HG03064 (cell line): Measurements from ENCODE around the gene CACNA1H.

ENCODE experiments used
- ATAC-seq: cut with Tn5 transposase; IDR thresholded peaks from one replicate; pipeline ENCODE4 v1.9.1; 2021; ENCODE audit warnings: low read depth; ENCODE audit not compliant: unreplicated experiment

CACNA1H gene

DNA sequence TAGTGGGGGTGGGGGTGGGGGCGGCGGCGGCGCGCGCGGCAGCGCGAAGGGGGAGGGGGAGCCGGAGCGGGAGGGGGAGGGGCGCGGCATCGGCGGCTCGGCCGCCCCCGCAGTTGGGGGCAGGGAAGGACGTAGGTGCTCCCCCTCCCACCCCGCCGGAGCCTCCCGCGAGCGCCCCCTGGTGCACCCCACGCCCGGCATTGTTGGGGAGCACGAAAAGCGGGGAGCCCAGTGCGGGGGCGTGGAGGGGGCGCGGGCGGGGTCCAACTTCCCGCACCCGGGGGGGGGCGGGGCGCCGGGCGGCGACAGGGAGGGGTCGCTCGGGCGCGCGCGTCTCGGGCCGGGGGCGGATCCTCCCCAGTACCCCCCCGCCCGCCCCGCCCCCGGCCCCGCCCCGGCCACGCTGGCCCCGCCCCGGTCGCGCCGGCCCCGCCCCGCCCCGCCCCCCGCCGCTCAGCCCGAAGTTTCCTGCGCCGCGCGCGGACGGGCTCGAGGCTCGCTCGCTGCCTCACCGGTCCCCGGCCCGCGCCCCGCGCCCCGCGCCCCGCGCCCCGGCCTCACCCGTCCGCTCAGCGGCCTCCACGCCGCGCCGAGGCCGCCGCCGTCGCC is at the start of gene CACNA1H:
Gene CACNA1H, plus strand, starts transcription at position 456 of the 609 bp plus-strand sequence. CDS start 632 bp downstream, outside the sequence.
- no peak for ATAC-seq

DNA sequence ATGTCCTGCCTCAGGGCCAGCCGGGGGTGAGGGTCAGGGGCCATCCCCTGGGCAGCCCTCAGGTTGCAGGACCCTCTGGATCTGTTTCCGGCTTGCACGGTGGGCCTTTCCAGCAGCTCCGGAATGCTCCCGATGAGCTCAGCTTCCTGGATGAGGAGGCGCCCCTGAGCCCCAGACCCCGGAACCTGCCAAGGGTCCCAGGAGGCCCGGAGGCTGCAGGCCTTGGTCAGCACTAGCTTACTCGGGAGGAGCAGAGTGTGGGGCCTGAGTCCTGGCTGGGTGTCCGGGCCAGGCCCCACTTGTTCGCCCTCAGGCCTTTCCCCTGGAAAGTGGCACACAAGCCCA is 49.3 kb upstream of the CACNA1H start:
- no peak for ATAC-seq

- no peak for ATAC-seq
Measured at GRCh38 chr16:1105888-1106620, 46.9 kb upstream of the CACNA1H start.

DNA sequence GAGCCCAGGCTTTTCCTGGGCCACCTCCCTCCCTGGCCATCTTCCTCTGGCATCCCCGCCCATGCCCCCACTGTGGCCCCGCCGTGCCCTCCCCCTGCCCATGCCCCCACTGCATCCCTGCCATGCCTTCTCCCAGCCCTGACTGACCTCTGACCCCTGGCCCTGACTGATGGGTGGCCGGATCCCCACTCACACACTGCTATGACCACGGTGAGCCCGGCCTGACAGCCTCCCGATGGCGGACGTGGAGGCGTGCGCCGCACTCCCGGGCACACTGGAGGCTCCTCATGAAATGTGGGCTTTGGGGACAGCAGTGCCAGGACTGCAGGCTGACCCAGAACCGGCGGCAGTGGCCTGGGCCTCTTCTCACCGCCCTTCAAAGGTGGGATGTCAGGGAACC is 46.2 kb upstream of the CACNA1H start:
- ATAC-seq, result no peak

DNA sequence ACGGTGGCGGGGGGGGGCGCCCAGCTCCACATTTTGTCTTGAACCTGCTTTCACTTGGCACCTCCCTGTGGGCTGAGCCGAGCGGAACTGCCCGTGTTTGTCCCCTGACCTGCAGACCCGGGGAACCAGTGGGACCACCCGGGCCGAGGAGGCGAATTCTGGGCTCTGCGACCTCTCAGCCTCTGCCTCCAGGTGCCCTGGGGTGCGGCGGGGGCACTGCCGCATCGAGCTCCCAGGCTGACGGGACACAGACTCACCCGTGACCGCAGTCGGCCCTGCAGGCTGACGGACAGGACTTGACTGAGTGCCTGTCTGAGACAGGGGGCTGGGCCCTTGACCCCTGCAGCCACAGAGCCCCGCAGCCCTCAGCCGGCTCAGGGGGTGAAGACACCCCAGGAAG is 45.8 kb upstream of the CACNA1H start:
- ATAC-seq, result no peak

GRCh38 chr16:1107731-1108130 is 45.2 kb upstream of the CACNA1H start:
- ATAC-seq, result no peak

GRCh38 chr16:1108299-1109252 is 44.3 kb upstream of the CACNA1H start:
- no peak for ATAC-seq

DNA sequence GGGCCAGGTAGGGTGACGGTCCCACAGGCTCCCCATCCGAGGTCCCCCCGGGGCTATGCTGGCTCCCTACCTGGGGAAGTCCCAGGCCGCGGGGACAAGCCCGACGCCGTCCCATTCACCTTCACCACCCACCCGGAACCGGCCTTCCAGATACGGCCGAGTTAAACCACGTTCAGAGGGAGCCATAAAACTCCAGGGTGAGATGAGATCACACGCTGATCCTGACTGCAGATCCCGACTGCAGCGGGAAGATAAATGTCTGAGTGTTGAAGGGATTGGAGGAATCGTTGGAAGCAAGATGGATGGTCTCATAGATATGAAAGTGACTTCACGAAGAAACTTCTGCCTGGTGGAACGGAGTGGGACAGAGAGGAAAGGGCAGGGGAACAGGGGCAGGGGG is 43.3 kb upstream of the CACNA1H start:
- ATAC-seq, result no peak

DNA sequence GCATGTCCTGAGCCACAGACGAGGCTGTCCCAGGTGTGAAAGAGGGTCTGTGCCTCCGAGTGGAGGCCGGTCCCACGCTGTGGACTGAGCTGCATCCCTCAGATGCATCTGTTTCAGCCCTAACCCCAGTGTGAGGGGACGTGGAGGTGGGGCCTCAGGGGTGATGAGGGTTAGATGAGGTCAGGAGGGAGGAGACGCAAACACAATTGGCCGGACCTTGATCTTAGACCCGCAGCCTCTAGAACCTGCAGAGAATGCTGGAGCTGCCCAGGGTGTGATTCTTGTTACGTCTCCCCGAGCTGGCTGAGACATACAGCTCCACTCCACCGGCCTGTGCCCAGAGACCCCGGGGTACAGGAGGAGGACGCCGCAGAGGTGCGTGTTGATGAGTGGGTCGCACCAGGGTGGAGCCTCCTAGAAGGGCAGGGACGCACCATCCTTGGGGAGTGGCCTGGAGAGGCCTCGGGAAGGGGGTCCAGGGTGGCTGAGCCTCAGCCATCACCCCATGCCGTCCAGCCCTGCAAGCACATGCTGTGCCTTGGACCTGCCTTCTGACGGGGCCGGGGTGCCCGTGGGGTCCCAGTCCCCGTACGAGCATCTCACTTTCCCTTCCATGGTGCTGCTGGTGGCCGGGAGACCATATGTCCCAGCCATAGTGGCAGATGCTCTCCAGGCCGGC is 40.3 kb upstream of the CACNA1H start:
- no peak for ATAC-seq

DNA sequence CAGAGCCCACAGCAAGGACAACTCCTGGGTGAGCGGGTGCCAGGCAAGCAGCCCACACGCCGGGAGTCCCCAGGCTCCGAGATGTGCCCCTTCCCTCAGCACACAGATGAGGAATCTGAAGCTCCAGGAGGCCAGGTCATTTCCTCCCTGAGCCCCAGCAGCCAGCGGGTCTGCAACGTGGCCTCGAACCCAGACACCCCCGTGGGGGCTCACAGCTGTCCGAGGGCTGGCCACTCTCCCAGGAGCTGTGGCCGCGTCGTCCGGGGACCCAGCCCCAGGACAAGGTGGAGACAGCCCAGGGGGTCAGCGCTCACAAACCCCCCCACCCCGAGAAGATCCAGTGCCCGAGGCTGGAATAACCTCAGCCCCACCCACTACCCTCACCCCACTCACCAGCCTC is 39.4 kb upstream of the CACNA1H start:
- no peak for ATAC-seq

- ATAC-seq, result no peak
Measured at GRCh38 chr16:1113889-1114526, 38.9 kb upstream of the CACNA1H start.

DNA sequence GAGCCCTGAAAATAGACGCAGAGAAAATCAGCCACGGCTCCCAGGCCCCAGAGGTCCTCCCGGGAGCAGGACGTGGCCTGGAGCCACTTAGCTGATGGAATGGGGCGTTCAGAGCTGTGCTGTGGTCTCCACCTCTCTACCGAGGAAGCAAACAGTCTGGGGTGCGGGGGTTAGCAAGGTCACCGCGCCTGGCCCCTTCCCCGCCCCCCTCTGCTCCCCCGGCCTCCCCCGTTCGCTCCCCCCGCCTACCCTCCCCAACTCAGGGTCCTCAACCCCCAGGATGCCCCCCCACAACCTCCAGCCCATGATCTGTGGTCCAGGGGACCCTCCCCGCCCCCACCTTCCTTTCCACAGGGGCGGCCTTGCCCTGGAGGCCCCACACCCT is 36.2 kb upstream of the CACNA1H start:
- no peak for ATAC-seq

- no peak for ATAC-seq
Measured at GRCh38 chr16:1117176-1117900, 35.6 kb upstream of the CACNA1H start.

GRCh38 chr16:1117926-1118325 is 35.0 kb upstream of the CACNA1H start:
- ATAC-seq, result no peak

GRCh38 chr16:1119129-1119528 is 33.8 kb upstream of the CACNA1H start:
- no peak for ATAC-seq

- ATAC-seq, result no peak
Measured at GRCh38 chr16:1119766-1120576, 32.9 kb upstream of the CACNA1H start.

GRCh38 chr16:1120577-1120941 is 32.3 kb upstream of the CACNA1H start:
- ATAC-seq, result no peak

GRCh38 chr16:1121009-1121408 is 31.9 kb upstream of the CACNA1H start:
- no peak for ATAC-seq
